K562 (cell line): Measurements from ENCODE around the gene LMX1B. TPM values are rescaled to one million over a fixed set of nuclear protein-coding genes. Genes with fewer than 3 reads are reported as not detected.
A peak's percentile ranks its signal among the peaks of the same experiment; 100 is the strongest.

ENCODE experiments used
- CBX1 ChIP-seq: sonication (generic); IDR thresholded peaks from 2 replicates; pipeline ENCODE4 v1.6.1; 2016; ENCODE audit warnings: antibody characterized with exemption, low read depth, mild to moderate bottlenecking
- CCNT2 ChIP-seq: IDR thresholded peaks from 2 replicates; pipeline ENCODE4 v1.6.1; 2011; ENCODE audit warnings: borderline replicate concordance, low read depth, mild to moderate bottlenecking, moderate library complexity, mixed read lengths, low read length; ENCODE audit not compliant: insufficient read length; ENCODE audit errors: extremely low read depth
- CTBP1 ChIP-seq: fragments of 450-650 bp; IDR thresholded peaks from 2 replicates; pipeline ENCODE4 v1.6.1; 2016; ENCODE audit warnings: borderline replicate concordance
- DACH1 ChIP-seq: fragments of 450-650 bp; IDR thresholded peaks from 2 replicates; pipeline ENCODE4 v1.6.1; 2018; ENCODE audit not compliant: partially characterized antibody
- EGR1 ChIP-seq: fragments of 450-650 bp; conservative IDR thresholded peaks from 2 replicates; pipeline ENCODE4 v1.6.1; 2017; ENCODE audit warnings: mild to moderate bottlenecking
- HIVEP1 ChIP-seq: fragments of 250-450 bp; sonication (Bioruptor Pico); IDR thresholded peaks from 2 replicates; pipeline ENCODE4 v1.4.0; 2020; ENCODE audit warnings: mild to moderate bottlenecking
- KDM1A ChIP-seq, 2 experiments: fragments of 450-650 bp; IDR thresholded peaks; 2 replicates each; pipeline ENCODE4 v1.6.1; 2016; ENCODE audit warnings: mild to moderate bottlenecking in 2 of 2
- KLF13 ChIP-seq: fragments of 450-650 bp; IDR thresholded peaks from 2 replicates; pipeline ENCODE4 v1.6.1; 2016; ENCODE audit warnings: missing genetic modification characterization, low read depth, mild to moderate bottlenecking, missing compliant biosample characterization, moderate library complexity, borderline replicate concordance
- MCM7 ChIP-seq, 2 experiments: fragments of 450-650 bp; IDR thresholded peaks; 2 replicates each; pipeline ENCODE4 v1.6.1; 2016 to 2018
- NFATC3 ChIP-seq: fragments of 450-650 bp; IDR thresholded peaks from 2 replicates; pipeline ENCODE4 v1.6.1; 2017; ENCODE audit warnings: mild to moderate bottlenecking
- PTBP1 ChIP-seq: fragments of 200-400 bp; formaldehyde crosslinking; IDR thresholded peaks from 2 replicates; pipeline ENCODE4 v1.6.1; 2017; ENCODE audit warnings: low read depth, low read length
- RAD21 ChIP-seq, 2 experiments: fragments of 250-450 bp in 1 of 2; fragments of 450-650 bp in 1 of 2; sonication (Bioruptor Pico) in 1 of 2; formaldehyde crosslinking in 1 of 2; IDR thresholded peaks in 1 of 2; conservative IDR thresholded peaks in 1 of 2; 2 replicates each; pipeline versions ENCODE4 v1.4.0 to v1.8.0; 2020 to 2022; ENCODE audit warnings: mild to moderate bottlenecking in 2 of 2, moderate library complexity in 1 of 2
- RB1 ChIP-seq: fragments of 450-650 bp; IDR thresholded peaks from 2 replicates; pipeline ENCODE4 v1.6.1; 2017; ENCODE audit warnings: low read depth, mild to moderate bottlenecking
- RBM14 ChIP-seq: fragments of 200-400 bp; formaldehyde crosslinking; IDR thresholded peaks from 2 replicates; pipeline ENCODE4 v1.6.1; 2018; ENCODE audit warnings: low read depth, mild to moderate bottlenecking, low read length, moderate library complexity, borderline replicate concordance; ENCODE audit not compliant: insufficient read depth
- TEAD1 ChIP-seq, 2 experiments: fragments of 450-650 bp in 1 of 2; sonication (generic) in 1 of 2; formaldehyde crosslinking; IDR thresholded peaks; 2 replicates each; pipeline versions ENCODE4 v1.4.0 to v1.8.0; 2020 to 2022; ENCODE audit warnings: mild to moderate bottlenecking in 2 of 2, missing genetic modification reagents in 1 of 2
- TEAD2 ChIP-seq: fragments of 450-650 bp; IDR thresholded peaks from 2 replicates; pipeline ENCODE4 v1.6.1; 2016; ENCODE audit warnings: missing genetic modification characterization, control low read depth, missing compliant biosample characterization
- ZFP36 ChIP-seq: fragments of 150-350 bp; IDR thresholded peaks from 2 replicates; pipeline ENCODE4 v1.6.1; 2018; ENCODE audit warnings: low read length, low read depth; ENCODE audit not compliant: partially characterized antibody
- ZNF589 ChIP-seq: fragments of 200-800 bp; sonication (Bioruptor generic); IDR thresholded peaks from 2 replicates; pipeline ENCODE4 v1.6.1; 2016; ENCODE audit warnings: low read depth, missing genetic modification characterization, missing compliant biosample characterization
- polyA plus RNA-seq, 8 experiments: library from polyadenylated mRNA; depleted of rRNA in 4 of 8; stranded (reverse) in 5 of 8; unstranded in 3 of 8; fragments of >200 nt; fragmentation: Nextera tagmentation in 2 of 8; fragmentation: Illumina TruSeq in 1 of 8; extraction: Ambion mirVana in 2 of 8; extraction: Trizol in 1 of 8; gene quantifications; 2 replicates each; pipeline versions ENCODE4 v1.2.1 to v1.2.3, GENCODE V29; 2011 to 2014; ENCODE audit warnings: inconsistent platforms in 1 of 8, missing spikeins in 1 of 8
- total RNA-seq, 7 experiments: library from RNA; depleted of rRNA in 6 of 7; stranded (reverse); fragments of >200 nt in 6 of 7; fragmentation: Illumina TruSeq in 2 of 7; extraction: Trizol in 2 of 7; gene quantifications; 2 replicates each; pipeline versions ENCODE4 v1.2.1 to v1.2.3, GENCODE V29; 2011 to 2021; ENCODE audit warnings: low replicate concordance in 1 of 7
- TF ChIP-seq, protein P1 (sequence below), 3 experiments: IDR thresholded peaks in 2 of 3; conservative IDR thresholded peaks in 1 of 3; 2 replicates each; pipeline ENCODE4 v1.5.1; 2011 to 2012; ENCODE audit warnings: low read length in 3 of 3, mild to moderate bottlenecking in 3 of 3, control low read depth in 2 of 3, improper control_type of control experiment in 1 of 3, inconsistent platforms in 1 of 3, low read depth in 1 of 3, mixed read lengths in 1 of 3, moderate library complexity in 1 of 3; ENCODE audit not compliant: insufficient read depth in 2 of 3
- TF ChIP-seq, protein P2 (sequence below): sonication (generic); formaldehyde crosslinking; IDR thresholded peaks from 2 replicates; pipeline ENCODE4 v1.8.0; 2022; ENCODE audit warnings: missing genetic modification reagents, mild to moderate bottlenecking, moderate library complexity, borderline replicate concordance
- TF ChIP-seq, protein P3 (sequence below), 2 experiments: fragments of 450-650 bp; conservative IDR thresholded peaks; 2 replicates each; pipeline ENCODE4 v1.6.1; 2017; ENCODE audit warnings: mild to moderate bottlenecking in 2 of 2, moderate library complexity in 2 of 2
- TF ChIP-seq, protein P4 (sequence below): sonication (generic); formaldehyde crosslinking; IDR thresholded peaks from 2 replicates; pipeline ENCODE4 v1.9.0; 2022; ENCODE audit warnings: mild to moderate bottlenecking, missing genetic modification reagents

LMX1B gene
- total and polyA plus RNA-seq, 9 of the 15 experiments (the other 6 are each of a cell fraction or from before 2014, with no cell fraction given) = not detected

DNA sequence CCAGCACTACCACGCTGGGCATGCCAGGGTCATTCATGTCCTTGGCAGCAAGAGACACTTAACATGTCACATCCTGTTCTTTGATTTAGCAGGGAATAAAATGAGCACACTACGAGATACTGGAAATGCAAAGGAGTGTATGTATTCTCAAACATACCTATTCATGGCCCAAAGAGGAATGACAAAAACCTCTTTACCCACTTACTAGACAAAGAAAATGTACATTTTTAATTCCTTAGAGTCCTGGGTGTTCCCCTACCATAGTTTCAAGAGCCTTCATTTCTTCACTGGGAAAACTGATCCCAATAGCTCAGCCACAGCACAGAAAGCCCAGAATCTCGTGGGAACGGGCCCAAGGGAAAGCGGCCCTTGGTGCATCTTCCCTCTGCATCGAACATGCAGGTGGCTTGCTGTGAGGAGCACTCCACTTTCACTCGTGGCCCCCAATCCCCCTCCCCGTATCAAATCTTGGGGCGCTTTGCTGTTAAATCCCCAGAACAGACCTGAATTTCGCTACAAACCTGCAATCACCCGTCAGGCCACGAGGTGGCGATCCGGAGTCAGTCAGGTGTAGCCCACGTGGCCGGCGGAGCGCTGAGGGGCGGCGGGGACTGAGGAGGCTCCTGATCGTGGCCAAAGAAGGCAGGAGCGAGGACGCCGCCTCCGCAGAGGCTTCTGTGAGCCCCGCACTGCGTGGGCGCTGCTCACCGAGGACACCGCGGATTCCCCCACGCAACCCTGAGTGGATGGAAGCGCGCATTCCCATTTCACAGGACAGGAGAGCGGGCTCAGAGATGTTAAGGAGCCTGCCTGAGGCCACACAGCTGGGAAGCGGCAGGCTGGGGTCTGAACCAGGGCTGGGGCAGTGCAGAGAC lies 91.4 kb downstream of the LMX1B start (continued):
- TF ChIP-seq ZFP36 (peak; percentile 82), RBM14 (no peak), MCM7 (IDR thresholded peaks at IDR 0.05) (no peak), TEAD2 (tag) (no peak), NFATC3 (no peak), TEAD1 (CRISPR knock-in tag; IDR thresholded peaks at IDR 0.05) (peak in 1 of 2 experiments; percentile 31; a peak in 1 of 4 replicates), CBX1 (peak; percentile 77; the same call in 1 of the 2 replicates), ZNF589 (CRISPR knock-in tag) (no peak), DACH1 (peak; percentile 16), CTBP1 (peak; percentile 10; the same call in 1 of the 2 replicates), KLF13 (tag) (no peak), EGR1 (peak; percentile 67), HIVEP1 (CRISPR knock-in tag) (no peak), KDM1A (IDR thresholded peaks at IDR 0.05) (peak in 1 of 2 experiments; percentile 87; a peak in 2 of 4 replicates), CCNT2 (no peak), RAD21 (CRISPR knock-in tag; conservative IDR thresholded peaks at IDR 0.05 in 1 of 2, IDR thresholded peaks at IDR 0.05 in 1 of 2) (peak; percentile 57 to 74), RB1 (peak; percentile 59; the same call in 1 of the 2 replicates), PTBP1 (0 out of 2 replicates have a peak, but pooled peaks have one; percentile 60)
- TF ChIP-seq, protein P1, sequence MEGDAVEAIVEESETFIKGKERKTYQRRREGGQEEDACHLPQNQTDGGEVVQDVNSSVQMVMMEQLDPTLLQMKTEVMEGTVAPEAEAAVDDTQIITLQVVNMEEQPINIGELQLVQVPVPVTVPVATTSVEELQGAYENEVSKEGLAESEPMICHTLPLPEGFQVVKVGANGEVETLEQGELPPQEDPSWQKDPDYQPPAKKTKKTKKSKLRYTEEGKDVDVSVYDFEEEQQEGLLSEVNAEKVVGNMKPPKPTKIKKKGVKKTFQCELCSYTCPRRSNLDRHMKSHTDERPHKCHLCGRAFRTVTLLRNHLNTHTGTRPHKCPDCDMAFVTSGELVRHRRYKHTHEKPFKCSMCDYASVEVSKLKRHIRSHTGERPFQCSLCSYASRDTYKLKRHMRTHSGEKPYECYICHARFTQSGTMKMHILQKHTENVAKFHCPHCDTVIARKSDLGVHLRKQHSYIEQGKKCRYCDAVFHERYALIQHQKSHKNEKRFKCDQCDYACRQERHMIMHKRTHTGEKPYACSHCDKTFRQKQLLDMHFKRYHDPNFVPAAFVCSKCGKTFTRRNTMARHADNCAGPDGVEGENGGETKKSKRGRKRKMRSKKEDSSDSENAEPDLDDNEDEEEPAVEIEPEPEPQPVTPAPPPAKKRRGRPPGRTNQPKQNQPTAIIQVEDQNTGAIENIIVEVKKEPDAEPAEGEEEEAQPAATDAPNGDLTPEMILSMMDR (IDR thresholded peaks at IDR 0.05 in 2 of 3, conservative IDR thresholded peaks at IDR 0.05 in 1 of 3; ENCODE audit: insufficient read depth in 2 of 3, low read depth in 1 of 3, low read length in 3 of 3) = peak; percentile 80 to 90 (median 87)
- TF ChIP-seq, protein P2, sequence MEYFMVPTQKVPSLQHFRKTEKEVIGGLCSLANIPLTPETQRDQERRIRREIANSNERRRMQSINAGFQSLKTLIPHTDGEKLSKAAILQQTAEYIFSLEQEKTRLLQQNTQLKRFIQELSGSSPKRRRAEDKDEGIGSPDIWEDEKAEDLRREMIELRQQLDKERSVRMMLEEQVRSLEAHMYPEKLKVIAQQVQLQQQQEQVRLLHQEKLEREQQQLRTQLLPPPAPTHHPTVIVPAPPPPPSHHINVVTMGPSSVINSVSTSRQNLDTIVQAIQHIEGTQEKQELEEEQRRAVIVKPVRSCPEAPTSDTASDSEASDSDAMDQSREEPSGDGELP (CRISPR knock-in tag) = peak; percentile 89
- TF ChIP-seq, protein P3, sequence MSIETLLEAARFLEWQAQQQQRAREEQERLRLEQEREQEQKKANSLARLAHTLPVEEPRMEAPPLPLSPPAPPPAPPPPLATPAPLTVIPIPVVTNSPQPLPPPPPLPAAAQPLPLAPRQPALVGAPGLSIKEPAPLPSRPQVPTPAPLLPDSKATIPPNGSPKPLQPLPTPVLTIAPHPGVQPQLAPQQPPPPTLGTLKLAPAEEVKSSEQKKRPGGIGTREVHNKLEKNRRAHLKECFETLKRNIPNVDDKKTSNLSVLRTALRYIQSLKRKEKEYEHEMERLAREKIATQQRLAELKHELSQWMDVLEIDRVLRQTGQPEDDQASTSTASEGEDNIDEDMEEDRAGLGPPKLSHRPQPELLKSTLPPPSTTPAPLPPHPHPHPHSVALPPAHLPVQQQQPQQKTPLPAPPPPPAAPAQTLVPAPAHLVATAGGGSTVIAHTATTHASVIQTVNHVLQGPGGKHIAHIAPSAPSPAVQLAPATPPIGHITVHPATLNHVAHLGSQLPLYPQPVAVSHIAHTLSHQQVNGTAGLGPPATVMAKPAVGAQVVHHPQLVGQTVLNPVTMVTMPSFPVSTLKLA (conservative IDR thresholded peaks at IDR 0.05) = peak; percentile 75 to 80
- TF ChIP-seq, protein P4, sequence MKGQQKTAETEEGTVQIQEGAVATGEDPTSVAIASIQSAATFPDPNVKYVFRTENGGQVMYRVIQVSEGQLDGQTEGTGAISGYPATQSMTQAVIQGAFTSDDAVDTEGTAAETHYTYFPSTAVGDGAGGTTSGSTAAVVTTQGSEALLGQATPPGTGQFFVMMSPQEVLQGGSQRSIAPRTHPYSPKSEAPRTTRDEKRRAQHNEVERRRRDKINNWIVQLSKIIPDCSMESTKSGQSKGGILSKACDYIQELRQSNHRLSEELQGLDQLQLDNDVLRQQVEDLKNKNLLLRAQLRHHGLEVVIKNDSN = peak; percentile 95
